AG04449 (cell line): ENCODE data around the gene B3GALT4.
"Not testable (repeated sequence)": the region's sequence is repeated elsewhere in the genome, so short reads cannot be mapped to it uniquely, and the experiment has no call there.

Experiments used
- CTCF ChIA-PET: fragments of 350-600 bp; formaldehyde crosslinking; extraction: SDS; loops from one replicate; lab custom pipeline; 2021; ENCODE audit warnings: antibody characterized with exemption; lab: Yijun Ruan, JAX
- POLR2A ChIA-PET: fragments of 400-600, 350-600 bp; formaldehyde crosslinking; extraction: SDS; loops from one replicate; lab custom pipeline; 2020; ENCODE audit warnings: antibody characterized with exemption, inconsistent platforms; lab: Yijun Ruan, JAX
- DNase-seq: peaks from one replicate; pipeline ENCODE4 v3.0.0-alpha.2; 2010; ENCODE audit warnings: low read depth, low spot score
- H3K4me3 ChIP-seq: 2 replicates; pipeline ENCODE4 v1.5.1; 2011; ENCODE audit warnings: low read depth, mild to moderate bottlenecking, control low read depth, low read length
- CTCF ChIP-seq: IDR thresholded peaks from one replicate; pipeline ENCODE4 v1.5.1; 2011; ENCODE audit warnings: mild to moderate bottlenecking, moderate library complexity, low read length, control low read depth, inconsistent platforms; ENCODE audit not compliant: insufficient read depth; ENCODE audit errors: missing control alignments

The B3GALT4 gene

DNA sequence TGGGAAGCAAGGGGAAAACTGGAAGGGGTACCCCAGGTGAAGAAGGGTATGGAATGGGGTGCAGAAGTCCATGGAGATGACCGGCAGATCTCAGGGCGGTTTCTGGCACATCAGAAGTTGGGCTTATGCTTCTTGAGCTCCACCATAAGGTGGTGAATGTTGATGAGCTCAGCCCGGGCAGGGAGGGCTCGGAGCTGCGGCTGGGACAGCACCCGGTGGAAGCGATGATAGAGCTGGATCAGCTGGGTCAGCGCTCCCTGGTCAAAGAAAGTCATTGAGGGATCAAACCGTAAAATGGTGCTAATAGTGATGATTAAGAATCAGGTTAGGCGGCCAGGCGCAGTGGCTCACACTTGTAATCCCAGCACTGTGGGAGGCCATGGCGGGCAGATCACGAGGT is 26.2 kb upstream of the B3GALT4 start:
- TF ChIP-seq CTCF = no peak
- ChIA-PET POLR2A (interaction anchor here (0.6 to 6.2 kb wide), 8 partner anchors 10 to 296 kb away, joined by 3 to 70 read pairs (median 14); partner anchors contain the start of genes B3GALT4, PFDN6, RING1 and RPS18), CTCF (interaction anchor here (0.6 to 5.3 kb wide), 7 partner anchors 11 to 366 kb away, joined by 3 to 36 read pairs (median 12); partner anchors contain the start of genes RING1, RPS18 and VPS52)
- no peak for DNase-seq
- H3K4me3 ChIP-seq = no peak overlapping the region; the same call in 1 of the 2 replicates

- DNase-seq = no peak
These were observed 25.4 kb upstream of the B3GALT4 start for GRCh38 chr6:33251395-33252012.

GRCh38 chr6:33252759-33253158 is 24.2 kb upstream of the B3GALT4 start:
- no peak for TF ChIP-seq CTCF
- CTCF ChIA-PET = interaction anchor here (0.6 to 1.3 kb wide), 2 partner anchors 11 to 409 kb away, joined by 3 to 4 read pairs; no protein-coding TSS in a partner anchor
- H3K4me3 ChIP-seq = no peak overlapping the region
- POLR2A ChIA-PET = no interaction called here
- no peak for DNase-seq

More at GRCh38 chr6:33251395-33252012, 25.4 kb upstream of the B3GALT4 start:
- TF ChIP-seq CTCF = no peak
- CTCF ChIA-PET = interaction anchor here (1.1 to 5.3 kb wide), 7 partner anchors 9 to 103 kb away, joined by 3 to 36 read pairs (median 12); partner anchors contain the start of genes RING1, RPS18 and VPS52
- H3K4me3 ChIP-seq = no peak overlapping the region
- POLR2A ChIA-PET = interaction anchor here (0.7 to 6.2 kb wide), 6 partner anchors 9 to 280 kb away, joined by 3 to 70 read pairs (median 12); partner anchors contain the start of genes B3GALT4, PFDN6, RING1 and RPS18

DNA sequence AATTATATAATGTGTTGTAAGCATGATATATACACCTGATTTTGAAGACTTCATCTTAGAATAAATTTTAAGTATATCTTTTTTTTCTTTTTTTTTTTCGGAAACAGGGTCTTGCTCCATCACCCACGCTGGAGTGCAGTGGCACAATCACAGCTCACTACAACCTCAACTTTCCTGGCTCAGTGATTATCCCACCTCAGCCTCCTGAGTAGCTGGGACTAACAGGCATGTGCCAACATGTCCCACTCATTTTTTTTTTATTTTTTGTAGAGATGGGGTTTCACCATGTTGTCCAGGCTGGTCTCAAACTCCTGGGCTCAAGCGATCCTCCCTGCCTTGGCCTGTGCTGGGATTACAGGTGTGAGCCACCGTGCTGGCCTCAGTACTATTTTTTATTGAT is 22.3 kb upstream of the B3GALT4 start:
- no peak for TF ChIP-seq CTCF
- ChIA-PET CTCF (interaction anchor here (0.7 to 1.4 kb wide), 3 partner anchors 16 to 121 kb away, joined by 3 to 5 read pairs (median 4); partner anchors contain the start of gene RGL2), POLR2A (interaction anchor here (0.9 kb wide), 1 partner anchor 17 kb away, joined by 3 read pairs; the partner anchor contains the start of genes RPS18 and VPS52)
- no peak overlapping the region for H3K4me3 ChIP-seq
- DNase-seq = no peak

DNA sequence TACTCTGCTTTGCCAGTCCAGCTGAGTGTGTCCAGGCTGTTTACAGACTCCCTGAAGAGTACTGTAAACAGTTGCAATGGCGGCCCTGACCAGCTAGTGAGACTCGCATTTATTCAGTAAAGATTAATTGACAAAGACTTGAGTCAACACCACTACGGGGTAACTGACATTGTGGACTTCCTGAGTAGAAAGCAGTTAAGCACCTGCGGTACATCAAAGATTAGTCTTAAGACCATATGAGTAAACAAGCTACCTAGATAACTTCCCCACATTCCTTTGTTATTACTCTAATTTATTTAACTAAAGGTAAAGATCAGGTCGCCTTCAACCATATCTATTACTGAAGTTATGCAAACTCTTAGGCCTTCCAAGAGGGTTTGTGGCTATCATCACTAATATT is 17.9 kb upstream of the B3GALT4 start:
- CTCF ChIA-PET = interaction anchor here (1.1 kb wide), 3 partner anchors 10 to 98 kb away, joined by 4 to 6 read pairs (median 5); partner anchors contain the start of gene VPS52
- no peak for TF ChIP-seq CTCF
- DNase-seq = no peak
- POLR2A ChIA-PET = interaction anchor here (1.8 kb wide), 1 partner anchor 287 kb away, joined by 6 read pairs; no protein-coding TSS in a partner anchor
- H3K4me3 ChIP-seq = no peak overlapping the region

DNA sequence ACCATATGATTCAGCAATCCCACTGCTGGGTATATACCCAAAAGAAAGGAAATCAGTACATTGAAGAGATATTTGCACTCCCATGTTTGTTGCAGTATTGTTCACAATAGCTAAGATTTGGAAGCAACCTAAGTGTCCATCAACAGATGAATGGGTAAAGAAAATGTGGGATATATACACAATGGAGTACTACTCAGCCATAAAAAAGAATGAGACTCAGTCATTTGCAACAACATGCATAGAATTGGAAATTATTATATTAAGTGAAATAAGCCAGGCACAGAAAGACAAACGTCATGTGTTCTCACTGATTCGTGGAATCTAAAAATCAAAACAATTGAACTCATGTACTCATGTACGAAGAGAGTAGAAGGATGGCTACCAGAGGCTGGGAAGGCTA is 14.4 kb upstream of the B3GALT4 start:
- CTCF ChIA-PET = interaction anchor here (0.7 to 3.8 kb wide), 2 partner anchors 14 to 113 kb away, joined by 3 to 33 read pairs; no protein-coding TSS in a partner anchor
- H3K4me3 ChIP-seq, POLR2A ChIA-PET, DNase-seq: not testable (repeated sequence)
